Type B pancreatic cell (in vitro differentiated cells): ENCODE results near the gene PKNOX1. TPM values are rescaled to one million over a fixed set of nuclear protein-coding genes. Genes with fewer than 3 reads are reported as not detected.

Source experiments
- DNase-seq: peaks from one replicate; pipeline ENCODE4 v3.0.0; 2021; ENCODE audit warnings: mixed read lengths; ENCODE audit not compliant: unreplicated experiment; ENCODE audit errors: extremely low spot score
- H3K27ac Mint-ChIP-seq: 2 replicates; pipeline ENCODE4 v1.8.0; 2021; ENCODE audit warnings: mild to moderate bottlenecking, mixed read lengths
- H3K27me3 Mint-ChIP-seq: 2 replicates; pipeline ENCODE4 v1.8.0; 2021; ENCODE audit warnings: mixed read lengths
- H3K36me3 Mint-ChIP-seq: 2 replicates; pipeline ENCODE4 v1.8.0; 2021; ENCODE audit warnings: mixed read lengths
- H3K4me1 Mint-ChIP-seq: one replicate; pipeline ENCODE4 v1.8.0; 2021; ENCODE audit warnings: mixed read lengths; ENCODE audit not compliant: unreplicated experiment
- H3K4me3 Mint-ChIP-seq: 2 replicates; pipeline ENCODE4 v1.8.0; 2021; ENCODE audit warnings: mild to moderate bottlenecking, mixed read lengths
- H3K9me3 Mint-ChIP-seq: 2 replicates; pipeline ENCODE4 v1.8.0; 2021; ENCODE audit warnings: mixed read lengths
- total RNA-seq: library from RNA; stranded (reverse); gene quantifications from 2 replicates; pipeline ENCODE4 v1.2.1, GENCODE V29; 2021; ENCODE audit warnings: low replicate concordance
- TF ChIP-seq, protein P1 (sequence below): fragments of 200-600 bp; sonication (generic); conservative IDR thresholded peaks from 2 replicates; pipeline ENCODE4 v1.5.0; 2021; ENCODE audit warnings: antibody characterized with exemption, mild to moderate bottlenecking

The PKNOX1 gene
- total RNA-seq, 1 donor from 2014 or later = 25.4 TPM

DNA sequence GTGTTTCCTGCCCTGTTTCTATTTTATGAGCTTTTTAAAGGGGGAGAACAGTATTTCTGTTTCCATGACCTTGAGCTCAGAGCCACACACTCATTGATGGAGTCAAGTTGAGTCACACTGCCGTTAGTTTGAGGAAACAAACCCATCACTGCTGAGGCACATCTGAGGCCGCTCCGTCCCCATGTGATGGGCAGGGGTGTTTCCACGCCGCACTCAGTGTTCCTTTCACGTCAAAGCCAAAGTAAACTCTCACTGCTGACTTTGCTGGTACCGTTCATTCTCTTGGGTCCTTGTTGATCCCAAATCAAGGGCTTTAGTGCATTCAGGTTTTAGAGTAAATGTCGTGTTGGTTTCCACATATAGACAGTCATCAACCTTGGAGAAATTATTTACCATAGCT, 48.8 kb downstream of the PKNOX1 start:
- H3K4me1 Mint-ChIP-seq = peaks cover 3% of the 10 kb centered on the region
- H3K36me3 Mint-ChIP-seq = peaks cover 16% of the 10 kb centered on the region
- no peak overlapping the region for H3K27ac Mint-ChIP-seq
- H3K4me3 Mint-ChIP-seq = no peak overlapping the region
- DNase-seq = no peak
- TF ChIP-seq, protein P1, sequence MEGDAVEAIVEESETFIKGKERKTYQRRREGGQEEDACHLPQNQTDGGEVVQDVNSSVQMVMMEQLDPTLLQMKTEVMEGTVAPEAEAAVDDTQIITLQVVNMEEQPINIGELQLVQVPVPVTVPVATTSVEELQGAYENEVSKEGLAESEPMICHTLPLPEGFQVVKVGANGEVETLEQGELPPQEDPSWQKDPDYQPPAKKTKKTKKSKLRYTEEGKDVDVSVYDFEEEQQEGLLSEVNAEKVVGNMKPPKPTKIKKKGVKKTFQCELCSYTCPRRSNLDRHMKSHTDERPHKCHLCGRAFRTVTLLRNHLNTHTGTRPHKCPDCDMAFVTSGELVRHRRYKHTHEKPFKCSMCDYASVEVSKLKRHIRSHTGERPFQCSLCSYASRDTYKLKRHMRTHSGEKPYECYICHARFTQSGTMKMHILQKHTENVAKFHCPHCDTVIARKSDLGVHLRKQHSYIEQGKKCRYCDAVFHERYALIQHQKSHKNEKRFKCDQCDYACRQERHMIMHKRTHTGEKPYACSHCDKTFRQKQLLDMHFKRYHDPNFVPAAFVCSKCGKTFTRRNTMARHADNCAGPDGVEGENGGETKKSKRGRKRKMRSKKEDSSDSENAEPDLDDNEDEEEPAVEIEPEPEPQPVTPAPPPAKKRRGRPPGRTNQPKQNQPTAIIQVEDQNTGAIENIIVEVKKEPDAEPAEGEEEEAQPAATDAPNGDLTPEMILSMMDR = no peak
- no peaks in the 10 kb centered on the region for H3K27me3 Mint-ChIP-seq
- H3K9me3 Mint-ChIP-seq = no peaks in the 10 kb centered on the region

DNA sequence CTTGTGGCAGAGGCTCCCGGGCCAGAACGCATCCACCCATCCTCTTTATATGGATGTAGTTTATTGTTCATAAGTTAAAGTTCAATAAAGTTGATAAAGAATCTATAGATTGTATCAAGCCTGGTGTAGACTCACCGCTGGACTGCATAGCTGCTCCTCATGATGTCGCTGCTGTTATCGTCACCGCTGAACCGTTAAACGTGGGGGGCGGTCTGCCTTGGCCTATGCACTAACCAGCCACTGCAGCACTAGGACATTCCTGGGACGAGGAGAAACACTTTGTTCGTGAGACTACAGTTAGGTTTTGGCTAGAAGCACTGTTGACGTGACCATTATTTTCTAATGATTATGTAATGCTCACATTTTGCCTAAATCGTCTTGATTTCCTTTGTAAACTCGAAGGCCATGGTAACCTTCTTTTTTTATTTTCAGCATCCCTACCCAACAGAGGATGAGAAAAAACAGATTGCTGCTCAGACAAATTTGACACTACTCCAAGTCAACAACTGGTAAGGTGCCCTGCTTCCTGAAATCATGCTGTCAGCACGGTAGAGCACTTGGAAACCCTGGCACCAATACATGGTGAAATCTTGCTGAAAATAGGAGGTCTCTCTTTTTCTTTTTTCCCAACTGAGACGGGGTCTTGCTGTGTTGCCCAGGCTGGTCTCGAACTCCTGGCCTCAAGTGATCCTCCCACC, 50.2 kb downstream of the PKNOX1 start:
- Mint-ChIP-seq H3K27ac (no peak overlapping the region), H3K4me3 (no peak overlapping the region), H3K4me1 (peaks cover 3% of the 10 kb centered on the region), H3K27me3 (no peaks in the 10 kb centered on the region), H3K36me3 (peaks cover 22% of the 10 kb centered on the region), H3K9me3 (no peaks in the 10 kb centered on the region)
- no peak for DNase-seq
- TF ChIP-seq, protein P1 = no peak

DNA sequence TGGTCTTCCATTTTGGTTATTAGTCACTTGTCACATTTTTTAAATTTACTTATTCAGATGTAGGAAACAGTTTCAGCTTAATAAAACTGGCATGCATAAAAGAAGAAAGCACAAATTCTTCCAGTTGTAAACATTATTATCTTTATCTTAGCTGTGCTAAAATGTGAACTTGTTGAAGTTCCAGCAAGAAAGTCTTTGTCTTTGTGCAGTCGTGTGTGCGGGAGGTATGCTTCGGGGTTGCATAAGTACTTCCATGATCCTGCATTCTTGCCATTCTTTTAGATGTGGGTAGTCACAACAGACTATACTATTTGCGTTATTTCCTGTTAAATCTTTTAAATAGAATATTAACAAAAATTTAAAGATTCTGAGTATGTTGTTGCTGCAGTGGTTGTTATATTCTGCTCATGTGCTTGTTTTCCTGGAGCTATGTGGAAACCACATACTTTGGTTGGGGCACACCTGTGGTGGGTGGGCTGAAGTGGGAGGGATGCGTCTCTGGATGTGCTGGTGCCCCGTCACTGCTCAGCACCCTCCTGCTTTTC, 51.3 kb downstream of the PKNOX1 start:
- Mint-ChIP-seq H3K27me3 (no peaks in the 10 kb centered on the region), H3K36me3 (peaks cover 25% of the 10 kb centered on the region), H3K4me3 (no peak overlapping the region), H3K27ac (peak overlapping the region; percentile 70), H3K4me1 (peaks cover 3% of the 10 kb centered on the region), H3K9me3 (no peaks in the 10 kb centered on the region)
- TF ChIP-seq, protein P1 = no peak
- DNase-seq = no peak

DNA sequence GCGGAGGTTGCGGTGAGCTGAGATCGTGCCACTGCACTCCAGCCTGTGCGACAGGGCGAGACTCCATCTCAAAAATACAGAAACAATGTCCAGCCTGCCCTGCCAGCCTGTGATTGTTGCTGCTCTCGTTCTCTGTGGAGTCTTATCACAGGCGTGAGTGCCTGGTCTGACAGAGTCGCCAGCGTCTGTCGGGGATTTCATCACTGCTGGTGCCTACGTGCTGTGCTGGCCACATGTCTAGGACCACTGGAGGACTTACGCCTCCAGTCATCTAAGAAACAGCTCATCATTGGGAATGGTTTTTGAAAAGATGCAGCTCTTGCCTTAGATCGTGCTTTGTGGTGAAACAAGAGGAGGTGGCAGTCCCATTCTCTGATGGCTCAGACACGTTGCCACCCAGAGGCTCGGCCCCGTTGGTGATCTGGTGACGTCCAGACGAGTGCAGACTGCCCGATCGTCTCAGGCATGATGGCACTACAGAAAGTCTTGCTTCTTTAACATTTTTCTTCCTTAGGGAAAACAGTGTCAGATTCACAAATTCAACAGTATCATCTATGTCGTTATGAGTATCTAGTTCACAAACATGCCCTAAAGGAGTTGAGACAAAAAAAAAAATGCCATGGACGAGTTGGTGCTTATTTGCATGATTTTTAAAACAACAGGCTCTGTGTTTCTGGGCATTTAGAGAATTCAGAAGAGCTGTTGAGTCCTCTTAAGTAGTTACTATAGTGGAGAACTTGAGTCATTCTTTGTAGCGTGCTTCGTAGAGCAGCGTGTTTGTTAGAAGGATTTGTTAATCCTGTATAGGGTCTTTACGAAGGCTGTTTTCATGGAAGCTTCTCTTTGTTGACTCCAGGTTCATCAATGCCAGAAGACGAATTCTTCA, 53.7 kb downstream of the PKNOX1 start:
- DNase-seq = no peak
- peaks cover 23% of the 10 kb centered on the region for H3K36me3 Mint-ChIP-seq
- no peaks in the 10 kb centered on the region for H3K9me3 Mint-ChIP-seq
- no peak overlapping the region for H3K4me3 Mint-ChIP-seq
- H3K27ac Mint-ChIP-seq = no peak overlapping the region
- TF ChIP-seq, protein P1 = no peak
- H3K27me3 Mint-ChIP-seq = no peaks in the 10 kb centered on the region
- H3K4me1 Mint-ChIP-seq = peaks cover 3% of the 10 kb centered on the region

DNA sequence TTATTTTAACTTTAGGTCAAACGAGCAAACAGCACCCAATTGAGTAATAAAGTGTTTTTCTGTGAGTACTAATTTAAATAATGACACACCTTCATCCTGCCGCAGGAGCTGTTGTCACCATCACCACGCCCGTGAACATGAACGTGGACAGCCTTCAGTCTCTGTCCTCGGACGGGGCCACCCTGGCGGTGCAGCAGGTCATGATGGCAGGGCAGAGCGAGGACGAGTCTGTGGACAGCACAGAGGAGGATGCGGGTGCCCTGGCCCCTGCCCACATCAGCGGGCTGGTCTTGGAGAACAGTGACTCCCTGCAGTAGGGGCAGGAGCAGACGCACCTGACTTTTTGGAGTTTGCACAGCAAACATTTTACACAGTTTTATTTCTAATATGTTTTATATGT, 55.4 kb downstream of the PKNOX1 start:
- Mint-ChIP-seq H3K4me3 (no peak overlapping the region), H3K36me3 (peaks cover 23% of the 10 kb centered on the region), H3K27me3 (no peaks in the 10 kb centered on the region), H3K27ac (no peak overlapping the region), H3K9me3 (no peaks in the 10 kb centered on the region), H3K4me1 (peaks cover 3% of the 10 kb centered on the region)
- TF ChIP-seq, protein P1 = no peak
- no peak for DNase-seq
